NCI-H2196 (cell line): ENCODE data around the gene CDC42BPG.
A peak's percentile ranks its signal among the peaks of the same experiment; 100 is the strongest.

ENCODE experiments used
- DNase-seq: peaks from one replicate; lab custom pipeline; 2025; ENCODE audit not compliant: unreplicated experiment; lab: John Stamatoyannopoulos, UW

Gene CDC42BPG

DNA sequence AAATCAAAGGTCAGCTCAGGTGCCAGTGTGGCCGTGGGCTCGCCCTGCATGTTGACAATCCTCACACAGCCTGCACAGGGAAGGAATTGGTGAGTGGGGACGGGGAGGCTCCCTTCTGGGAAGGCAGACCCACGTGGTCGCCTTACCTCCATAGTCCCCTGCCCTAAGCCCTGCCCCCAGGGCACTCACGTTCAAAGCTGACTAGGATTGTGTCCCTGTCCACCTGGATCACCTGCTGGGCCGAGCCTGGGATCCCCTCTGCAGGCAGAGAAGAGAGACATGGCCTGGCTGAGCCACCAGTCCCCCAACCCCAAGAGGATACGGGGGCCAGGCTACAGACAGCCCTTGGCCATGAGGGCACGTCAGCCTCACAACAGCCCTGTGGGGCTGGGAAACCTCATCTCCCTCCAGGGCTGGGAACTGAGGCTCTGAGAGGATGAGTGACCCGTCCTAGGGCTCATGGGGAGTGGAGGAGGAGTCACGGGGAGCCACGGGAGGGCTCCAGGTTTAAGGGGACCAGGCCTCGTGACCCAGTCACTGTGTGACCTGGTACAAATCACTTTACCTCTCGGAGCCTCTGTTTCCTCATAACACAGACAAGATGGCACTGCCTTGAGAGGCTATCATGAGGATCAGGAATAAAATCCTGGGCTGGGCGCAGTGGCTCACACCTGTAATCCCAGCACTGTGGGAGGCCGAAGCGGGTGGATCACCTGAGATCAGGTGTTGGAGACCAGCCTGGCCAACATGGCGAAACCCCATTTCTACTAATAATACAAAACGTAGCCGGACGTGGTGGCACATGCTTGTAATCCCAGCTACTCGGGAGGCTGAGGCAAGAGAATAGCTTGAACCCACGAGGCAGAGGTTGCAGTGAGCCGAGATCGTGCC lies 54.0 kb downstream of the CDC42BPG start:
- no peak for DNase-seq

DNA sequence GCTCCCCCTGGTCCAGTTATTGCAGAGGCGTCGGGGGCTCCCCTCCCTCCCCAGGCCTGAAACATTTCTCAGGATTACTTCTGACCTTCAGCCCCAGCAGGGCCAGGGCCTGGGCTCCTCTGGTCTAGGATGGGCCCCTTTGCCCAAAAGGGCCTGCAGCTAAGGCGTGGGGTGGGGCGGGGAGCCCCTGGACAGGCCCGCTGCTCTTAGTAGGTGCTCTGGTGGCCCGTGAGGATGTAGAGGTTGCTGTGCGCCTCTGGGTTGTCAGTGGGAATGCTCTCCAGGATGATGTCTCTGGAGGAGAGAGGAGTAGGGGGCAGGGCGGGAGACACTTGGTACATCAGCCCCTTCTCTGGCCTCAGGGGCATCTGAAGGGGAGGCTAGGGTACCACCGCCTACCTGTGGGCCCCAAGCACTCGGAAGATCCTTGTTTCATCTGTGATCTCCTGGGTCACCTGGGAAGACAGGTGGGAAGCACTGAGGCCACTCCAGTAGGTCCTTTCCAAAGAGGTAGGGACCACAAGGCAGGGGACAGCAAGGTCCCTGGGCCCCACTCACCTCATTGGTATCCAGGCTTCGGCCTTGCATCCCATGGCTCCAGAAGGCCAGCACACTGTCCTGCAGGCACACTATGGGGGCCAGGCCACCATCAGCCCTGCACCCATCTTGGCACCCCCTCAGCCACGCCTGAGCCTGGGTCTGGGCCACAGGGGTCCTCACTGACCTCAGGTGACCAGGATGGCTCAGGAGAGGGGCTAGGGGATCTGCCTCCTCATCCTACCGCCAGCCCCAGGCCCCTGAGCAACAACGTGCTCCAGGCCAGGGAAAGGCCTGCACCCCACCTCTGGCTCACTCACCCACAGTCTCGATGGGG lies 54.9 kb downstream of the CDC42BPG start:
- no peak for DNase-seq

DNA sequence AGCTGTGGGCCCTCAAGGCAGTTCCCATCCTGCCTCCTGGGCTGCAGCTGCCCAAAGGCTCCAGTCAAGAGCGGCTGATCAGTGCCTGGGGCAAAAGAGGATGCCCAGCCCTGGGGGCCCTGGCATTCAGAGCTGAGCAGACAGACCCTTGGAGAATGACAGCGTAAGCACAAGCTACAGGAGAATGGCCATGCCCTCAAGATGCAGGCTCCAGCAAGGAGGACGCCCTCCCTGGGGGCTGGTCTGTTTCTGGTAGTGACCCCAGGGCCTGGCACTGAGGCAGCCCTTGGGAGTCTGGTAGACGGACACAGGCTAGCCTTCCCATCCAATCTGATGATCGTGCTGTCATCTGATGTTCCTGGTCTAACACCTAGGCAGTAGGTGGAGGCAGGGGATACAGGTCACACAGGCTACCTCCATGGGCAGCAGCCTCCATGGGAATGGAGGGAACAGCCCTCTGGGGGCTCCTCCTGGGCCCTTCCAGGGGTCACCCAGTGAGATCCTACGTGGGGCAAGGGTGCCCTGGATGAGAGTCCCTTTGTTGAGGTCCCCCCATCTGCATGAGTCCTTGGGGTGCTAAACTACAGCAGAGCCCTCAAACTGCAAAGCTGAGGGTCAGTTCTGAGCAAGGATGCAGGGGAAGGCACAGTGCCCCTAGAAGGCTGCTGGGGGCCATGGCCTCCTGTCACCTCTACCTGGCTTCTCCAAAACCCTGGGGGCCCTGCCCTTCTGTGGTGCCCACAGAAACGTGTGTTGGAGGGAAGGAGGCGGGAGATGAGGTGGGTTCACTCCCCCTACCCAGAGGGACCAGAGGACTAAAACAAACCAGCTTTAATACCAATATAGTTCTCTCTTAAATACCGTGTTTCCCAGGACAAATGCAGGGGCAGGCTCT lies 55.9 kb downstream of the CDC42BPG start:
- no peak for DNase-seq

DNA sequence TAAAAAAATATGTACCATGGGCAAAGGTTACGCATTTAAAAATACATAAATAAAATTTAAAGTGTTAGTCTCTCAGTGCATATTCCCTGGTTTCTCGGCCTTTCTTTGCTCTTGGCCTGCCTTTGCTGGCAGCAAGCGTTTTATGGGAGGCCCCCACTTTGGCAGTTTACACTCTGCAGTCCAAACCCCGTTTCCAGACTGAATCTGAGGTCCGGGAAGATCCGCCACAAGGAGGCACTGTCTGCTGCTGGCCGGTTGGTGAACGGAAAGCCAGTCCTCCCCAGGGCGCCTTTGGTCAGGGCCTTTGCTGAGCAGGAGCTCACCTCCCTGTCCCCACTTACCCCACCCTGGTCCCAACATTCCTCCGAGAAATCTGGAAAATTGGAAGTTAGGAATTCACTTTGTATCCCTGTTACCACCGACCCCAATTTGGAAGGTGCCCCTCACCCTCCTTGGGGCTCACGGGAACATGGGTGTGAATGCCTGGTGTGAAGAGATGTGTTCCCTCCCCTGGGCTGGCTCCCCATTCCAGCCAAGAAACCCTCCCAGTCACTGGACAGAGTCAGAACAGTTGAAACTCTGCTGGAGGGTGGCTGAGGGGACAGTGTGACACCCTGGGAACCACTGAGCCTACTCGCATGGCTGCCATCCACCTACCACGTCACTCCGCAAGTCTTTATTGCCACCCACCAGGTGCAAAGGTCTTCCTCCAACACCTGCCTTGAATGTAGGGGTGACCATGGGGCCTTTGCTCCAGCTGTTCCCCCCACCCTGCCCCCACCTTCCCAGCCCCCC lies 56.7 kb downstream of the CDC42BPG start:
- peak; percentile 48 for DNase-seq

DNA sequence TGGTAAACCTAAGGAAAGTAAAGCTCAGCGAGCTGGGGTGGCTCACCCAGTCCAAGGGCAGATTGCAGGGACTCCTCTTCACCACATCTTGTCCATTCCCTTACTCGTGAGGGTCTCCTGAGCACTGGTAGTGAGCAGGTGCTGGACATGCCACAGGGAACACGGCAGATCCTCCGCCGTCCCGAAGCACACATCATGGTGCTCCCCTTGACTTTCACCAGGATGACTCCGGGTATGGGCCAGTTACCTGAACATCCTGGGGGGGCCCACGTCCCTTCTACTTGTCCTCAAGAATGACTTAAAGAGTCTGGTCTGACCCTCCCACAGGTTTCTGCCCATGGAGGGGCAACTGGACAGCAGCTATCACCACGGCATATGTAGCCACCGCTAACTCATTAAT lies 58.1 kb downstream of the CDC42BPG start:
- no peak for DNase-seq

DNA sequence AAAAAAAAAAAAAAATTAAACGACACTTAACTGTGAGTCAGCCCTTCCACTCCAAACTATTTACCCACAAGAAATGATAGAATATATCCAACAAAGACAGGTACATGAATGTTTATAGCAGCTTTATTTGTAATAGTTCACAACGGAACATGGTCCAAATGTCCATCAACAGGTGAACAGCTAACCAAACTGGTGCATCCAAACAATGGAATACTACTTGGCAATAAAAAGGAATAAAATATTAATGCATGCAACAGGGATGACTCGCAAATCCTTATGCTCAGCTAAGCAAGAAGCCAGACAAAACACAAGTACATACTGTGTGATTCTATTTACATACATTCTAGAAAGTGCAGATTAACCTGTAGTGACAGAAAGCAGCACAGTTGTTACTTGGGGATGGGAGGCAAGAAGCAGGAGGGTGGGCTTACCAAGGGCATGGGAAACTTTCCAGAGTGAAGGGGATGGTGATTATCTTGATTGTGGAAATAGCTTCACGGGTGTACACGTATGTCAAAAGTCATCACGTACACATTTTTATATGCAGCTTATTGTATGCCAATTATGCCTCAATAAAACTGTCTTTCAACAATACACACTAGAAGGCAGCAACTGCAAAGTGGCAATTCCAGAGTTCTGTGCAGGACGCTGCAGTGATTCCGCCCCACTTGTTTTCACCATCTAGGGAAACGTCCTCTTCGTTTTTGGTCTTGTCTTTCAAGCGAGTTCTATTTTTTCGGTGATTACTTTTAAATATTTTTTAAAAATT lies 59.5 kb downstream of the CDC42BPG start:
- no peak for DNase-seq

DNA sequence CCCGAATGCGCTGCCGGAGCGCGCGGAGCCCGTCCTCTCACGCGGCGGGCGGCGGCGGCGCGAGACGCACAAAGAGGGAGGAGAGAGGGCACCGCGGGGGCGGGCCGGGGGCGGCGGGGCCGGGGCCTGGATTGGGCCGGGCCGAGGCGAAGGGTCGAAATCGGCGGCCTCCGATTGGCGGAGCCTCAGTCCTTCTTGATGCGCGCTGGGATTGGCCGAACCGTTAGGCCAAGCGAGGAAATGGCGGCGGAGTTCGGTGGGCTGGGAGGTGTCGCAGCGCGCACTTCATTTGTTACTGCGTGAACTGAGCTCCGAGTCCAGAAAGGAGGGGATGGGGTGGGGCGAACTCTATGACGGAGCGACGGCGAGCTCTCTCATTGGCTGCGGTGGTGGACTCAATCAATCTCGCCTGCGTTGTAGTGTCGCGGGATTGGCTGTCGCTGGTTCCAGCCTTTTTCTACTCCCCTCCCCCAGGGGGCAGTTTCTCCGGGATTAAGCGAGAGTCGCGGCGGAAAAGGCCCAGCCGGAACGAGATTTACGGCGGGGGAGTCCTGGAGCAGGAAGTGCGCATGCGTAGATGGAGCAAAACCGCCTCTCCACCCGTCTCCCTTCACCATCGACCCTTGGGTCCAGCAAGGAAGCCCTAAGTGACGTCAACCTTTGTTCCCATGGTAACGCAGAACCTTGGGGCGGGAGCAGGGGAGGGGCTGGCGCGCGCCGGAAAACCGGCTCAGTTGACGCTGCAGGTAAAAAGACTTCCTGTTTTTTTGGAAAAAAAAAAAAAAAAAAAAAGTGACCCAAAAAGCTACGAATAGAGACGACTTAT lies 65.8 kb downstream of the CDC42BPG start, which contains the start of gene SF1:
Gene SF1 (minus strand): TSS at position 70 of the 826 bp plus-strand sequence. CDS start 150 bp downstream, outside the sequence.
- peak; percentile 100 for DNase-seq

DNA sequence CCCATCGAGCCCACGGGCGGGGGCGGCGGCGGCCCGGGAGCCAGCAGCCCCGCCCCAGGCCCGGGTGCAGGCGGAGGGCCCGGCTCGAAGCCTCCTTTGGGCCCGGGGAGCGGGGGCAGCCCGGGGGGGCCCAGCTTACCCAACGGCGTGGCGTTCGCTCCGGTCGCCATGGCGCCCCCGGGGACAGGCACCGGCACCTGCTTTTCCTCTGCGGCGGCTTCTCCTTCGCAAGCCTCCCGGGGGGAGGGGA lies 66.3 kb downstream of the CDC42BPG start:
- DNase-seq, result no peak

DNA sequence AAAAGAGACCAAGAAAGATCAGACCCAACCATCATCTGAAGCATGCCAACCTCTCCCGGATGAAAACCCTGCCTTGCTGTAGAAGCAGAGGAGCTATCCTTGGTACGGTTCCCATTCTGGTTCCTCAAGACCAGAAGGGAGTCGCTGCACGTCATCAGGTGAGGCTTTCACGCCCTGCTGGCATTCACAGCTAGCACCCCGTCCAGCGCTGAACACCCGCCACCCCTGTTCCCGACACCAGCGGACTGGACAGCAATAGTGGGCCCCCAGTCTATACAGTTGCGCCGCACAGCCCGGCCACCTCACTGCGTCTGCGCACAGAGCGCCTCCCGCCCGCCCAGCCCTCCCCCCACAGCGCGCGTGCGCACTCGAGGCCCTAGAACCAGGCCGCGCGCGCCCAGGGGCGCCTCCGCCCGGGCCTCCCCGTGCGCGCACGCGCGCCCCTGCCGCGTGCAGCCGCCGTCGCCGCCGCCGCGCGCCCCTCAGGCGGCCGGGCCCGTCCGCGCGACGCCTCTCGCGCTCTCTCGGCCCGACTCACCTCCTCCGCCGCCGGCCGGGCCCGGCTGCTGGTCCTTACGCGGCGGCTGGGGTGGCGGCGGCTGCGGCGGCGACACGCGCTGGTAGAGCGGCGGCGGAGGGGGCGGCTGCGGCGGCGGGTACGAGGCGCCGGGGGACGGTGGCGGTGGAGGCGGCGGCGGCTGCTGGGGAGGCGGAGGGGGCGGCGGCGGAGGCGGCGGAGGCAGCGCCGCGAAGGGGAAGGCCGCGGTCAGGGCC lies 66.8 kb downstream of the CDC42BPG start:
- peak; percentile 94 for DNase-seq

DNA sequence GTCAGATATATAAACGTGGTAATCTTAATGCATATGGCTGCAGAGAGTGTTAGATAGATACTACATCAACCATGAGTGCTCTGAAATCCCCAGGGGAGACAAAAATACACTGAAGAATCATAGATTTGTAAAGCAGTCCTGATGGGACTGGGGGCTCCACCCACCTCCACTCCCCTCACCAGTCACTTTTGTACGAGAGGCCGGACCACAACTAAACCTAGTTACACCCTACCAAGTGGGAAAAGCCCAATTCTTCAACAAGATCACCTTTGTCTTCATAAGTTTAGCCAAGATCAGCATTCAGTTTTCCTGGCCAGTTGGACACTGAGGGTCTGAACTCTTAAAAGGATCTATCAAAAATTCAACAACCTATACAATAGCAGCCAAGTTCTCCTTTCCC lies 67.6 kb downstream of the CDC42BPG start:
- no peak for DNase-seq

DNA sequence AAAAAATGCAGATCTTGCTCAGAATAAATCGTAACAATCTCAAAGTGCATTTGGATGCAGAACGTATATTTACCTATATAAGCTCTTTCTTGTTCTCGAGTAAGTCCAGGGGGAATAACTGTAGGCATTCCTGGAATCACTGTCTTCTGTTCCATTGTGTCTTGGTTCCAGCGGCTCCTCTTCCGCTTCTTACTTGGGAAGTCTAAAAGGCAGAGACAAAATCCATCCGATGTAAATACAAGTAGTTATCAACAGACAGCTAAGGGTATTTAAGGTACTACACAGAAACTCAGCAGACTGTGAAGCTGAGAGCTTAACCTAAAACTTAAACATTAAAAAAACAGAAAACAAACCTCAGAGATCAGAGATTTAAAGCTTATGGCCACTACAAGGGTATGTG lies 68.0 kb downstream of the CDC42BPG start:
- DNase-seq, result no peak

DNA sequence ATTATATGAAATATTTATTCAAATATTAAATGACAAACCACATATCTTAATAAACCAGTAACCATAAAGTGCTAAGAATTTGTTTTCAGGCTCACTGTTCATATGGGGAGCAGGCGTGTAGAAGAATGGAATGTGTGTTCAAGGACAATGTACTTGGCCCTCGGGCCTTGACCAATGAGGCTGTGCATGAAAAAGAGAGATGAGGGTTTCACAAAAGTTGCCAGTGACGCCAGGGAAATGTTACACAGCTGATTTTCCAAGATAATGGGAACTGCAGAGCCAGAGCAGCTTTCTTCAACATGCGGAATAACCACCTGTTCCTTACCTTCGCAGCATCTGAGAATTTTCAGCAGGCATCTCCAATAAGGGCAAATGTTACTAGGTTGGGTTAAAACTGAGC lies 70.3 kb downstream of the CDC42BPG start:
- no peak for DNase-seq
